Upper lobe of left lung (tissue), 6 donors: ENCODE results near the gene ZNF652. TPM values are rescaled to one million over a fixed set of nuclear protein-coding genes. Genes with fewer than 3 reads are reported as not detected.

Source experiments
- ATAC-seq, 2 donors: fragments of 200-7000 bp; cut with Tn5 transposase; one replicate each; pipeline ENCODE4 v1.9.1; 2022; ENCODE audit warnings: mild to moderate bottlenecking in 2 of 2, moderate library complexity in 2 of 2; ENCODE audit not compliant: low FRiP score in 2 of 2
- DNase-seq, 2 donors: peaks; one replicate each; pipeline ENCODE4 v3.0.0-alpha.2; 2019 to 2020
- H3K27ac ChIP-seq, 4 donors: fragments of 200-600 bp; sonication (generic); one replicate each; pipeline ENCODE4 v1.5.1; 2016 to 2019
- H3K27me3 ChIP-seq, 4 donors: fragments of 200-600 bp; sonication (generic); one replicate each; pipeline ENCODE4 v1.5.1; 2017 to 2019
- H3K36me3 ChIP-seq, 4 donors: fragments of 200-600 bp; sonication (generic); one replicate each; pipeline ENCODE4 v1.5.1; 2016 to 2019
- H3K4me1 ChIP-seq, 4 donors: fragments of 200-600 bp; sonication (generic); one replicate each; pipeline ENCODE4 v1.5.1; 2018 to 2019
- H3K4me3 ChIP-seq, 4 donors: fragments of 200-600 bp; sonication (generic); one replicate each; pipeline ENCODE4 v1.5.1; 2017 to 2019; ENCODE audit warnings: mild to moderate bottlenecking in 2 of 4, moderate library complexity in 1 of 4
- H3K9me3 ChIP-seq, 4 donors: fragments of 200-600 bp; sonication (generic); one replicate each; pipeline ENCODE4 v1.5.1; 2018 to 2019
- EP300 ChIP-seq, 4 donors: sonication (generic); formaldehyde crosslinking; IDR thresholded peaks; one replicate each; pipeline ENCODE4 v1.5.1; 2017; ENCODE audit warnings: antibody characterized with exemption in 4 of 4, control low read depth in 2 of 4
- POLR2A ChIP-seq, 4 donors: fragments of 450-650 bp; IDR thresholded peaks; one replicate each; pipeline ENCODE4 v1.5.1; 2016 to 2017; ENCODE audit warnings: antibody characterized with exemption in 4 of 4, mild to moderate bottlenecking in 2 of 4
- POLR2AphosphoS5 ChIP-seq, 2 donors: sonication (generic); formaldehyde crosslinking; IDR thresholded peaks; one replicate each; pipeline ENCODE4 v1.5.1; 2017; ENCODE audit warnings: antibody characterized with exemption in 2 of 2
- WGBS, 2 donors: methylation state at CpG; one replicate each; pipeline ENCODE4 v1.1.5; 2017 to 2018; 5-methylcytosine and 5-hydroxymethylcytosine counted together
- total RNA-seq, 6 donors: library from RNA; depleted of rRNA in 4 of 6; stranded (reverse); fragments of >200 nt in 4 of 6; gene quantifications; one replicate each; pipeline versions ENCODE4 v1.1.0 to v1.2.1, GENCODE V29; 2016 to 2021
- TF ChIP-seq, protein P1 (sequence below), 6 experiments: fragments of 450-650 bp in 4 of 6; fragments of 200-600 bp in 2 of 6; sonication (generic) in 2 of 6; IDR thresholded peaks; one replicate each; pipeline ENCODE4 v1.5.1; 2016 to 2019; ENCODE audit warnings: antibody characterized with exemption in 6 of 6
- donor health status: DM: no; HTN: no; CAD: no; lungs with moderate emphysema.
- donor health status: DM: no; HTN: yes; CAD: no; lungs with severe emphysema.

The ZNF652 gene
- total RNA-seq, 6 donors from 2014 or later, result 29.4 to 69.4 (median 41.5) TPM

DNA sequence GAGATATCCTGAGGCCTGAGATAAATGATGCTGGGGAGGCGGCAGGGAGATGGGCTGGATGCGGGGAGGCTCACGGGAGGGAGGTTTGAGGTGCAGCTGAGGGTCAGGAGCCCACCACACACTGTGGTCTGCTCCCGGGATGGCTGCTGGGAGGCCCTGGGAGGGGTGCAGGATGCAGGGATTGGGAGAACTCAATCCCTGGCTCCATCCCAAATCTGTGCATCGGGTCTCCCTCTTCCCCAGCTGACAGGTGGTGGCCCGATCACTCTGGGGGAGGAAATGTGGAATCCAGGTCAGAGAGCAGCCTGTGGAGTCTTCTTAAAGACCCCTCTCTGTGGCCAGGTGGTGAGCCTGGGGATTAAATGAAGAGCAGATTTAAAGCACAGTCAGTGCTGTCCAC lies 40.7 kb upstream of the ZNF652 start:
- Histone ChIP-seq H3K9me3 (no peaks in the 10 kb centered on the region), H3K27ac (peak overlapping the region; percentile 67 to 78 (median 70)), H3K4me1 (peaks cover 19 to 37% (median 29%) of the 10 kb centered on the region in 4 donors), H3K27me3 (no peaks in the 10 kb centered on the region), H3K4me3 (no peak overlapping the region), H3K36me3 (peaks cover 26 to 41% (median 35%) of the 10 kb centered on the region in 4 donors)
- TF ChIP-seq, protein P1, sequence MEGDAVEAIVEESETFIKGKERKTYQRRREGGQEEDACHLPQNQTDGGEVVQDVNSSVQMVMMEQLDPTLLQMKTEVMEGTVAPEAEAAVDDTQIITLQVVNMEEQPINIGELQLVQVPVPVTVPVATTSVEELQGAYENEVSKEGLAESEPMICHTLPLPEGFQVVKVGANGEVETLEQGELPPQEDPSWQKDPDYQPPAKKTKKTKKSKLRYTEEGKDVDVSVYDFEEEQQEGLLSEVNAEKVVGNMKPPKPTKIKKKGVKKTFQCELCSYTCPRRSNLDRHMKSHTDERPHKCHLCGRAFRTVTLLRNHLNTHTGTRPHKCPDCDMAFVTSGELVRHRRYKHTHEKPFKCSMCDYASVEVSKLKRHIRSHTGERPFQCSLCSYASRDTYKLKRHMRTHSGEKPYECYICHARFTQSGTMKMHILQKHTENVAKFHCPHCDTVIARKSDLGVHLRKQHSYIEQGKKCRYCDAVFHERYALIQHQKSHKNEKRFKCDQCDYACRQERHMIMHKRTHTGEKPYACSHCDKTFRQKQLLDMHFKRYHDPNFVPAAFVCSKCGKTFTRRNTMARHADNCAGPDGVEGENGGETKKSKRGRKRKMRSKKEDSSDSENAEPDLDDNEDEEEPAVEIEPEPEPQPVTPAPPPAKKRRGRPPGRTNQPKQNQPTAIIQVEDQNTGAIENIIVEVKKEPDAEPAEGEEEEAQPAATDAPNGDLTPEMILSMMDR (IDR thresholded peaks at IDR 0.05), result no peak
- TF ChIP-seq POLR2A (IDR thresholded peaks at IDR 0.05) (no peak), EP300 (IDR thresholded peaks at IDR 0.05) (no peak), POLR2AphosphoS5 (IDR thresholded peaks at IDR 0.05) (no peak)
- DNase-seq (no peak), ATAC-seq (no peak)
- WGBS, 2 donors, result 83 to 86% methylated on average over 4 to 6 of the region's 6 CpGs

DNA sequence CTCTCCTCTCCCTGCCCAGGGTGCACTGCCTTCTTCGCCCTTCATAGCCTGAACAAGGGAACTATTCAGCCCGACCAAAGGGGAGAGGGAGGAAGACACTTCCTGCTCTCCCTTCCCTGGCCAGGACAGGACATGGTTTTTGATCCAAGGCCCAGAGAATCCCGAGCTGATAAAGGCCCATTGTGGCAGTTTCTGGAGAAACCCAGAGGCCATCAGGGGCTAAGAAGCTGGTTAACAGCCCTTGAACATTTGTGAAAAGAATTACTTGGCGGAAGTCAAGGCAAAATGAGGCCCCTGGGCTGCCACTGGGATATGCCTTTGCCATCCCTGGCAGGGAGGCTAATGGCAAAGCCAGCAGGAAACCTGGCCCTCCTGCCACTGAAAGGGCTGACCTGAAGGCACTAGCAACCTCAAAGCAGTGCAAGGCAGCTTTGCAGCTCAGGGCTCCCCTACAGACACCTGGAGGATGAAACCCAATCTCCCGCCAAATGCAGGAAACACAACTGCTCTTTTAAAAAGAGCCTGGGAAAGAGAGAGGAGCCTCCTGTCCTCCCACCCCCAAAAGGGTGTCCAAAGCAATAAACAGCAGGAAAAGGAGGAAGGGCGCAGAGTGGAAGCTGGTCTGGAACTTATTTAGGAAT lies 40.0 kb upstream of the ZNF652 start:
- Histone ChIP-seq H3K27me3 (no peaks in the 10 kb centered on the region), H3K27ac (peak overlapping the region in 3 of 4 donors; percentile 67 to 78 (median 72)), H3K4me3 (no peak overlapping the region), H3K4me1 (peaks cover 21 to 37% (median 27%) of the 10 kb centered on the region in 4 donors), H3K9me3 (no peaks in the 10 kb centered on the region), H3K36me3 (peaks cover 26 to 35% (median 32%) of the 10 kb centered on the region in 4 donors)
- TF ChIP-seq POLR2A (IDR thresholded peaks at IDR 0.05) (no peak), POLR2AphosphoS5 (IDR thresholded peaks at IDR 0.05) (no peak), EP300 (IDR thresholded peaks at IDR 0.05) (no peak)
- TF ChIP-seq, protein P1 (IDR thresholded peaks at IDR 0.05), result no peak
- WGBS, 2 donors, result 72 to 76% methylated on average over 6 of the region's 6 CpGs
- ATAC-seq (no peak), DNase-seq (no peak)

DNA sequence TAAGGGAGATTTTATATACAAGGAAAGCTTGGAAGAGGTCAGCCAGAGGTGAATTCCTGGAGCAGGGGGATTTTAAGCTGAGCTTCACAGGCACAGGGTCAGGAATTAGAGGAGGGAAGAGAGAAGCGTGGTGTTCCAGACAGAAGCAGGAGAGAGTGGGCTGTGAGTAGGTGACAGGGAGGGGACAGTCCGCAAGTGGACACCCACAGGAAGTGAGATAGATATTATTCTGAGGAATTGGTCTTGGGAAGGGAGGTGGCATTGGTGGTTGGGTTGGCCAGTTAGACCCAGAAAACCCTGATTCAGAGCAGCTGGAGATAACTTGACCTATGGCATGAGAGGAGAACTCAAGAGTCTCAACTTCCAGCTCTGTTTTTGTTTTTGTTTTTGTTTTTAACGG lies 37.9 kb upstream of the ZNF652 start:
- no peak for DNase-seq
- Histone ChIP-seq H3K27ac (peak overlapping the region in 1 of 4 donors; percentile 4), H3K27me3 (no peaks in the 10 kb centered on the region), H3K4me1 (peaks cover 22 to 35% (median 27%) of the 10 kb centered on the region in 4 donors), H3K36me3 (peaks cover 8 to 14% (median 13%) of the 10 kb centered on the region in 4 donors), H3K4me3 (no peak overlapping the region), H3K9me3 (no peaks in the 10 kb centered on the region)
- WGBS, 2 donors, result 68 to 75% methylated on average over 3 of the region's 3 CpGs
- TF ChIP-seq, protein P1 (IDR thresholded peaks at IDR 0.05), result no peak
- no peak for TF ChIP-seq POLR2AphosphoS5 (IDR thresholded peaks at IDR 0.05)
- TF ChIP-seq EP300 (IDR thresholded peaks at IDR 0.05), result no peak
- TF ChIP-seq POLR2A (IDR thresholded peaks at IDR 0.05), result no peak
- no peak for ATAC-seq

DNA sequence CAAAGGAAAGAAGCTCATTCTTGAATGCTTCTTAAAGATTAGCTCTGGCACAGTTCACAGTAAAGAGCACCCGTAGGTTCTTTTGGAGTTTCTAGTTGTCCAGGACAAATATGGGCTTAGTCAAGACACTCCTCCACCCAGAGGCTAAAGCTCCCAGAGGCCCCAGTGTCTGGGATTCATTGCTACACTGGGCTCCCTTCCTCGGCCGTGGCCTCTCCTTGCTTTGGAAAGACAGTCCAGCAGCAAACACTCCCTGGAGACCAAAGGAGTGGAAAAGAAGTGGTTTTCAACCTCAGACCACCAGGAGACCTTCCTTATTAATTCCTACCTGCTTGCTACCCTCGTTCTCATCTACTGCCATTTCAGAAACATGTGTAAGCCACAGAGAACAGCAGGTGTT lies 35.5 kb upstream of the ZNF652 start:
- no peak overlapping the region for H3K27ac ChIP-seq
- no peak for DNase-seq
- 60 to 73% methylated on average over 4 of the region's 4 CpGs for WGBS, 2 donors
- ATAC-seq, result no peak
- H3K27me3 ChIP-seq, result no peaks in the 10 kb centered on the region
- H3K36me3 ChIP-seq, result no peaks in the 10 kb centered on the region
- H3K9me3 ChIP-seq, result no peaks in the 10 kb centered on the region
- H3K4me3 ChIP-seq, result no peak overlapping the region
- TF ChIP-seq POLR2AphosphoS5 (IDR thresholded peaks at IDR 0.05), result no peak
- TF ChIP-seq, protein P1 (IDR thresholded peaks at IDR 0.05), result no peak
- no peak for TF ChIP-seq POLR2A (IDR thresholded peaks at IDR 0.05)
- TF ChIP-seq EP300 (IDR thresholded peaks at IDR 0.05), result no peak
- peaks cover 22 to 28% (median 22%) of the 10 kb centered on the region in 4 donors for H3K4me1 ChIP-seq
